ENCODE data around the gene PDPN.
"Not testable (repeated sequence)": the region's sequence is repeated elsewhere in the genome, so short reads cannot be mapped to it uniquely, and the experiment has no call there.

The PDPN gene, protein sequence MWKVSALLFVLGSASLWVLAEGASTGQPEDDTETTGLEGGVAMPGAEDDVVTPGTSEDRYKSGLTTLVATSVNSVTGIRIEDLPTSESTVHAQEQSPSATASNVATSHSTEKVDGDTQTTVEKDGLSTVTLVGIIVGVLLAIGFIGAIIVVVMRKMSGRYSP

DNA sequence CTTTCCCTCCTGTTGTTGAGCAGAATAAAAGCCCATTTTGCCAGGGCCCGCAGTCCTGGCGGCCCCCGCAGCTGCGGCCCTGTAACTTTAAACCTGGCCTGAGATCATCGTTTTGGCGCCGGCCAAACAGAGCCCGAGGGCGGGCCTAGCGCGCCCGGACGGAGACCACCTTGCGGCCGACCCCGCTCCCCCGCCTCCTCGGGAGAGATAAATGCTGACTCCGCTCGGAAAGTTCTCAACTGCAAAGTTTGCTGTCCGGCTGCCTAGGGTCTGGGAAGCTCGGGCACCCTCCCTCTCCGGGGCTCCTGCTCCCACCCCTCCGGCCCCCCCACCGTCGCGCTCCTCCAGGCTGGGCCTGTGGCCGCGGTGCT lies at the start of gene PDPN:
Gene PDPN, plus strand, starts transcription at position 238 of the 371 bp plus-strand sequence. CDS start 202 bp downstream, outside the sequence.
- in situ Hi-C loops (cut with HindIII; ENCODE audit: low sequenced_read_pairs), result no loop called here

- in situ Hi-C loops (cut with HindIII; ENCODE audit: low sequenced_read_pairs), result no loop called here
Observed at GRCh38 chr1:13535227-13535626, 48.4 kb upstream of the PDPN start.

DNA sequence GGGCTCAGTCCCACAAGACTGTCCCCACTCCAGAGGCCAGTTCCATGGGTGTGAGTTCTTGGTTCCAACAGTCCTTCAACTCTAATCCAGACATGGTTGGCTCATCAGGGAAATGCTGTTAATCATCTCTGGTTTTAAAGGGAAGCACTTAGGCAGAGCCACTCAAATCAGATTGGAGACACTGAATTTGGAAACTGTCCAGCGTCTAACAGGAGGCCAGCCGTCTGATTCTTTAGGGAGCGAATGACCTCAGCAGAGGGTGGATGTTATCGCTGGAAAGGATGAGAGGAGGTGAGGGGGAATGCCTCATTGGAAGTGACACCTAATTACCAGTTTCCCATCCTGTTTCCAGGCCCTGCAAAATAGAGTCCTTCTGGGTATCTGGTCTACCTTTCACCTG lies 47.1 kb upstream of the PDPN start:
- in situ Hi-C loops (cut with HindIII; ENCODE audit: low sequenced_read_pairs), result no loop called here

DNA sequence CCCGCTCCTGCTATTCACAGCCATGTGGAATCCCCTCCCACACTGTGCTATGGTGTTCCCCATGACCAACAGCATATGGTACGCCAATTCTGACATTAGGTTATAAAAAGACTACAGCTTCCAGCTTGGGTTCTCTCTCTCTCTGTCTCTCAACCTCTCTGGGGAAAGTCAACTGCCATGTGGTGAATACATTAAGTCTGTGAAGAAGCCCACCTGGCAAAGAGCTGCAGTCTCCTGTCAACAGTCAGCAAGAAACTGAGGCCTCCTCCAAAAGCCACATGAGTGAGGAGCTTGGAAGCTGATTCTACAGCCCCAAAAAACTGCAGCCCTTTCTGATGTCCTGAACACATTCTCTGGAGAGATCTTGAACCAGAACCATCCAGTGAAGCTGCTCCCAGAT lies 44.8 kb upstream of the PDPN start:
- in situ Hi-C loops (cut with HindIII; ENCODE audit: low sequenced_read_pairs), result no loop called here

- in situ Hi-C loops (cut with HindIII; ENCODE audit: low sequenced_read_pairs), result no loop called here
Observed at GRCh38 chr1:13539683-13540082, 43.9 kb upstream of the PDPN start.

DNA sequence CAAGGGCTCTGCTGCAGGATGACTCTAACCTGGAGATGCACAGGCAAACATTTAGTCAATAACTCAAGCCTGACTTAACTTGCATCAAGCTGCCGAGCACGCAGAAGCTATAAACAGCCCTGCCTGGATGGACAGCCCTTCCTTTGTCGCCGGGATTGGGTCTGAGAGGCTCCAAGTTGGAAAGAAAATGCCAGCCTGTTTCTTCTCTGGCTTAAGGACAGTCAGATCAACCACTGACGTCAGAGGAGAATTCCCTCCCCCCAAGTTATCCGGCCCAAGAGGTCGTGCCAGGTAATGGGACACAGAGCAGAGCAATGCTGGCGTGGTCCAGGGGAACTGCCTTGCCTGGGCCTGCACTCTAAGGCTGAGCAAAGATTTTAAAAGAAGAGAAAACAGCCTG lies 42.8 kb upstream of the PDPN start:
- in situ Hi-C loops (cut with HindIII; ENCODE audit: low sequenced_read_pairs), result no loop called here

- in situ Hi-C loops (cut with HindIII; ENCODE audit: low sequenced_read_pairs), result no loop called here
Observed at GRCh38 chr1:13541435-13542215, 42.0 kb upstream of the PDPN start.

GRCh38 chr1:13543451-13544220 lies 40.0 kb upstream of the PDPN start:
- in situ Hi-C loops (cut with HindIII; ENCODE audit: low sequenced_read_pairs), result no loop called here

- in situ Hi-C loops (cut with HindIII; ENCODE audit: low sequenced_read_pairs), result no loop called here
Observed at GRCh38 chr1:13544221-13544556, 39.4 kb upstream of the PDPN start.

DNA sequence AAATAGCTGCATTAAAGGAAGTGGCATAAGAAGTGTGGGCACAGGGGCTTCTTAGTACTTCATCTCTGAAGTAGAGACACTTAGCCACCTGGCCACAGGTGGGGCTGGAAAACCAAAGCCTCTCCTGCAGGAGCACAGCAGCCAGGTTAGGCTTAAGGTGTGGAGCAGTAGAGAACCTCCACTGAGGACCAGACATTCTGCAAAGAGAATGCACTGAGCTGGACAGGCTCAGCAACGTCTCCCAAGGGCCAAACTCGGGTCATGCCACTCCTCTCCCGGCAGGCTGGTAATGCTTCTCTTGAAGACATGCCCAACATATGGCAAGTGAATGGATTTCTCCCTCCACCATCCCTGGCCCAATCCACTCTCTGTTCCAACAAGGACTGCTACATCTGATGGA lies 36.8 kb upstream of the PDPN start:
- in situ Hi-C loops (cut with HindIII; ENCODE audit: low sequenced_read_pairs), result no loop called here

- in situ Hi-C loops (cut with HindIII; ENCODE audit: low sequenced_read_pairs), result no loop called here
Observed at GRCh38 chr1:13548281-13548680, 35.4 kb upstream of the PDPN start.

- in situ Hi-C loops (cut with HindIII; ENCODE audit: low sequenced_read_pairs), result no loop called here
Observed at GRCh38 chr1:13549021-13549420, 34.6 kb upstream of the PDPN start.

- in situ Hi-C loops (cut with HindIII; ENCODE audit: low sequenced_read_pairs), result no loop called here
Observed at GRCh38 chr1:13549521-13549920, 34.1 kb upstream of the PDPN start.

GRCh38 chr1:13550663-13551062 lies 33.0 kb upstream of the PDPN start:
- in situ Hi-C loops (cut with HindIII; ENCODE audit: low sequenced_read_pairs), result no loop called here

GRCh38 chr1:13554798-13555197 lies 28.8 kb upstream of the PDPN start:
- in situ Hi-C loops (cut with HindIII; ENCODE audit: low sequenced_read_pairs), result no loop called here

DNA sequence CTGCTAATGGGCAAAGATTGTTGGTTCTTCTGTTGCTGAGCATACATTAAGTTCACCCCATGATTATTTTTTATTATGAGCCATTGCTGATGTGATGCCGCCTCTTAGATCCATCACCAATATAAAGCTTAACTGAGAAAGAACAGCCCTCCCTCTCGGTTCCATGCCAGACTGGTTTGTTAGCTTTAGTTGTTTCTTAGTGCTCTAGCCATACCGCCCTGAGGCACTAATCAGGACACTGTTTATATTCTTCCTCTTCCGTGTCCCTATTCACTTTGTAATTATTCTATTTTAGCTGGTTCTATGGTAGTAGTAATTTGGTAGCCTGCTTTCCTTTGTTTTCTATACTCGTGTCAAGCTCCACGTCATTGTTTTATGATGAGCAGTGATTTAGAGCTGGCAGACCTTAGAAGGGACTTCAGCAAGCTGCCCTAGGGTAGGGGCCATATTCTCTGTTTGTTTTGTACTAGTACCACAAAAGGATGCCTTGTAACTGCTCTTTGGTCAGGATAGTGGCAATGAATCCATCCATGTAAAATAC lies 27.3 kb upstream of the PDPN start:
- in situ Hi-C loops (cut with HindIII; ENCODE audit: low sequenced_read_pairs), result no loop called here

- in situ Hi-C loops (cut with HindIII; ENCODE audit: low sequenced_read_pairs), result no loop called here
Observed at GRCh38 chr1:13560541-13560940, 23.1 kb upstream of the PDPN start.

- in situ Hi-C loops (cut with HindIII; ENCODE audit: low sequenced_read_pairs), result not testable (repeated sequence)
Observed at GRCh38 chr1:13562981-13563380, 20.7 kb upstream of the PDPN start.

- in situ Hi-C loops (cut with HindIII; ENCODE audit: low sequenced_read_pairs), result no loop called here
Observed at GRCh38 chr1:13564073-13564472, 19.6 kb upstream of the PDPN start.

DNA sequence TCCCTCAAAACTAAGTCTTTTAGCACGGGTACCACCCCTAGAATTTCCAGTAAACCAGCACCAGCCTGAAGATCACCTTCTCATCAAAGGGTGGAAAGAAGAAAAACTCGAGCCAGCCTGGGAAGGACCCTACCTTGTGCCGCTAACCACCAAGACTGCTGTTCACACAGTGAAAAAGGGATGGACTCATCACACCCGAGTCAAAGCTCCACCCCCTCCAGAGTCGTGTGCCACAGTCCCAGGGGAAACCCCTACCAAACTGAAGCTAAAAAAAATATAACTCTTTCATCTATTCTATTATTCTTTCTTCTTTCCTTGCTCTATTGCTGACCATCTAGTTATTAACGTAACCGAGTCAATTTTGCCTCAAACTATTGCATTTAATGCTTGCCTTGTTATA lies 13.2 kb upstream of the PDPN start:
- in situ Hi-C loops (cut with HindIII; ENCODE audit: low sequenced_read_pairs), result not testable (repeated sequence)

- in situ Hi-C loops (cut with HindIII; ENCODE audit: low sequenced_read_pairs), result no loop called here
Observed at GRCh38 chr1:13570924-13571323, 12.7 kb upstream of the PDPN start.

GRCh38 chr1:13573586-13573985 lies 10.0 kb upstream of the PDPN start:
- in situ Hi-C loops (cut with HindIII; ENCODE audit: low sequenced_read_pairs), result no loop called here
